Measurements from ENCODE around the gene PSMB11. TPM values are rescaled to one million over a fixed set of nuclear protein-coding genes. Genes with fewer than 3 reads are reported as not detected.
"Not testable (repeated sequence)": the region's sequence is repeated elsewhere in the genome, so short reads cannot be mapped to it uniquely, and the experiment has no call there.

The PSMB11 gene
- total RNA-seq, 1 experiment from 2014 or later = not detected

GRCh38 chr14:23002592-23002991, 39.4 kb upstream of the PSMB11 start:
- Histone ChIP-seq H3K4ac (ENCODE audit: low read depth, low read length) (no peak overlapping the region), H2BK5ac (ENCODE audit: insufficient read length, low read length) (no peak overlapping the region), H3K9ac (ENCODE audit: extremely low read depth, insufficient read length, low read length) (no peak overlapping the region), H3K18ac (ENCODE audit: insufficient read length, low read depth, low read length) (no peak overlapping the region), H3K9me3 (ENCODE audit: control insufficient read depth, low read depth, low read length) (no peaks in the 10 kb centered on the region), H3K56ac (ENCODE audit: insufficient read length, low read depth, low read length) (no peak overlapping the region), H3K79me1 (ENCODE audit: insufficient read depth, low read depth, low read length, poor library complexity, severe bottlenecking) (no peaks in the 10 kb centered on the region), H3K79me2 (ENCODE audit: insufficient read depth, low read length) (no peaks in the 10 kb centered on the region), H4K8ac (replicated peaks; ENCODE audit: insufficient read length, low read depth, low read length) (no peak overlapping the region), H4K5ac (ENCODE audit: insufficient read length, low read depth, low read length) (no peak overlapping the region), H3T11ph (ENCODE audit: low read length) (no peak overlapping the region), H2BK12ac (ENCODE audit: insufficient read length, low read depth, low read length) (no peak overlapping the region), H3K27ac (ENCODE audit: insufficient read length, low read depth, low read length) (no peak overlapping the region), H3K23ac (ENCODE audit: insufficient read length, low read depth, low read length) (no peak overlapping the region), H4K91ac (ENCODE audit: insufficient read length, low read depth, low read length) (no peak overlapping the region), H2AK5ac (ENCODE audit: insufficient read length, low read length) (no peak overlapping the region), H3K14ac (ENCODE audit: insufficient read depth, low read length) (no peak overlapping the region), H3K23me2 (ENCODE audit: insufficient read length, low read depth, low read length, poor library complexity, severe bottlenecking) (no peaks in the 10 kb centered on the region), H3K4me2 (ENCODE audit: insufficient read depth, insufficient read length, low read length) (no peak overlapping the region), H2AFZ (ENCODE audit: low read length) (no peak overlapping the region), H2BK15ac (ENCODE audit: low read depth, low read length) (no peak overlapping the region), H3K27me3 (ENCODE audit: insufficient read depth, low read length) (no peaks in the 10 kb centered on the region), H3K4me1 (ENCODE audit: insufficient read depth, low read length) (peaks cover 4% of the 10 kb centered on the region; the same call in 1 of the 2 replicates), H2BK120ac (ENCODE audit: low read depth, low read length, poor library complexity, severe bottlenecking) (no peak overlapping the region), H2BK20ac (ENCODE audit: low read depth, low read length, poor library complexity, severe bottlenecking) (no peak overlapping the region), H4K20me1 (ENCODE audit: control insufficient read depth, insufficient read depth, insufficient read length) (no peaks in the 10 kb centered on the region)
- Mint-ChIP-seq H3K27ac (no peak overlapping the region), H3K27me3 (ENCODE audit: low read depth) (no peaks in the 10 kb centered on the region), H3K36me3 (ENCODE audit: insufficient read depth in 1 of 3, low read depth in 3 of 3) (no peaks in the 10 kb centered on the region), H3K4me3 (no peak overlapping the region), H3K9me3 (no peaks in the 10 kb centered on the region; a peak in 1 of 5 replicates), H3K4me1 (peaks cover 16 to 20% of the 10 kb centered on the region in 2 experiments)
- TF ChIP-seq, protein P1, sequence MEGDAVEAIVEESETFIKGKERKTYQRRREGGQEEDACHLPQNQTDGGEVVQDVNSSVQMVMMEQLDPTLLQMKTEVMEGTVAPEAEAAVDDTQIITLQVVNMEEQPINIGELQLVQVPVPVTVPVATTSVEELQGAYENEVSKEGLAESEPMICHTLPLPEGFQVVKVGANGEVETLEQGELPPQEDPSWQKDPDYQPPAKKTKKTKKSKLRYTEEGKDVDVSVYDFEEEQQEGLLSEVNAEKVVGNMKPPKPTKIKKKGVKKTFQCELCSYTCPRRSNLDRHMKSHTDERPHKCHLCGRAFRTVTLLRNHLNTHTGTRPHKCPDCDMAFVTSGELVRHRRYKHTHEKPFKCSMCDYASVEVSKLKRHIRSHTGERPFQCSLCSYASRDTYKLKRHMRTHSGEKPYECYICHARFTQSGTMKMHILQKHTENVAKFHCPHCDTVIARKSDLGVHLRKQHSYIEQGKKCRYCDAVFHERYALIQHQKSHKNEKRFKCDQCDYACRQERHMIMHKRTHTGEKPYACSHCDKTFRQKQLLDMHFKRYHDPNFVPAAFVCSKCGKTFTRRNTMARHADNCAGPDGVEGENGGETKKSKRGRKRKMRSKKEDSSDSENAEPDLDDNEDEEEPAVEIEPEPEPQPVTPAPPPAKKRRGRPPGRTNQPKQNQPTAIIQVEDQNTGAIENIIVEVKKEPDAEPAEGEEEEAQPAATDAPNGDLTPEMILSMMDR (conservative IDR thresholded peaks at IDR 0.05) = no peak
- DNase-seq = no peak
- WGBS (ENCODE audit: extremely low coverage, insufficient read length, low lambda C conversion rate) = no CpG with 5 or more reads among the region's 3 CpGs

DNA sequence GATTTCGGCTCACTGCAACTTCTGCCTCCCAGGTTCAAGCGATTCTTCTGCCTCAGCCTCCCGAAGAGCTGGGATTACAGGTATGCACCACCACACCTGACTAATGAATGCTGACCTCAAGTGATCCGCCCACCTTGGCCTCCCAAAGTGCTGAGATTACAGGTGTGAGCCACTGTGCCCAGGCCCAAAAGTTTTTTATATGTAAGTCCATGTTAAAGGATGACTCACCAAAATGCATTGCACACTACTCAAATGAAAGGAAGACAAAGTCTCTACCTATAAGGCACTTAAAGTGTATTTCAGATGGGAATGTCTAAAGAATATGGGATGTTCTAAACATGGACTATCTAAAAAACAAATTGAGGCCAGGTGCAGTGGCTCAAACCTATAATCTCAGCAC, 37.7 kb upstream of the PSMB11 start:
- H2BK120ac ChIP-seq (ENCODE audit: low read depth, low read length, poor library complexity, severe bottlenecking); H3K27me3 ChIP-seq (ENCODE audit: insufficient read depth, low read length); H3K56ac ChIP-seq (ENCODE audit: insufficient read length, low read depth, low read length); H3K23ac ChIP-seq (ENCODE audit: insufficient read length, low read depth, low read length); H2BK20ac ChIP-seq (ENCODE audit: low read depth, low read length, poor library complexity, severe bottlenecking); H3K18ac ChIP-seq (ENCODE audit: insufficient read length, low read depth, low read length); H3K4me3 Mint-ChIP-seq; H3K14ac ChIP-seq (ENCODE audit: insufficient read depth, low read length); H2AK5ac ChIP-seq (ENCODE audit: insufficient read length, low read length); H3K9me3 Mint-ChIP-seq; DNase-seq; H3K4ac ChIP-seq (ENCODE audit: low read depth, low read length); H3K23me2 ChIP-seq (ENCODE audit: insufficient read length, low read depth, low read length, poor library complexity, severe bottlenecking); H4K5ac ChIP-seq (ENCODE audit: insufficient read length, low read depth, low read length); H3K9ac ChIP-seq (ENCODE audit: extremely low read depth, insufficient read length, low read length); H3K9me3 ChIP-seq (ENCODE audit: control insufficient read depth, low read depth, low read length); H3T11ph ChIP-seq (ENCODE audit: low read length); H3K36me3 Mint-ChIP-seq (ENCODE audit: insufficient read depth in 1 of 3, low read depth in 3 of 3); H3K79me2 ChIP-seq (ENCODE audit: insufficient read depth, low read length); H3K4me1 ChIP-seq (ENCODE audit: insufficient read depth, low read length); H2BK12ac ChIP-seq (ENCODE audit: insufficient read length, low read depth, low read length); H2AFZ ChIP-seq (ENCODE audit: low read length); H4K91ac ChIP-seq (ENCODE audit: insufficient read length, low read depth, low read length); H3K27ac Mint-ChIP-seq; H2BK5ac ChIP-seq (ENCODE audit: insufficient read length, low read length); H2BK15ac ChIP-seq (ENCODE audit: low read depth, low read length); H3K27me3 Mint-ChIP-seq (ENCODE audit: low read depth); H4K8ac ChIP-seq (replicated peaks; ENCODE audit: insufficient read length, low read depth, low read length); H3K79me1 ChIP-seq (ENCODE audit: insufficient read depth, low read depth, low read length, poor library complexity, severe bottlenecking); H4K20me1 ChIP-seq (ENCODE audit: control insufficient read depth, insufficient read depth, insufficient read length); H3K27ac ChIP-seq (ENCODE audit: insufficient read length, low read depth, low read length); H3K4me2 ChIP-seq (ENCODE audit: insufficient read depth, insufficient read length, low read length): not testable (repeated sequence)
- WGBS (ENCODE audit: extremely low coverage, insufficient read length, low lambda C conversion rate) = no CpG with 5 or more reads among the region's 4 CpGs
- peaks cover 17 to 27% of the 10 kb centered on the region in 2 experiments for H3K4me1 Mint-ChIP-seq
